GM21717 (cell line): ENCODE measurements around the gene HSD17B2.
"Not testable (repeated sequence)": the region's sequence is repeated elsewhere in the genome, so short reads cannot be mapped to it uniquely, and the experiment has no call there.

Experiments
- ATAC-seq: cut with Tn5 transposase; IDR thresholded peaks from one replicate; pipeline ENCODE4 v1.9.1; 2021; ENCODE audit warnings: mild to moderate bottlenecking, moderate library complexity; ENCODE audit not compliant: unreplicated experiment

HSD17B2 gene

GRCh38 chr16:82118749-82119148 lies 83.7 kb downstream of the HSD17B2 start:
- no peak for ATAC-seq

GRCh38 chr16:82119405-82119804 lies 84.4 kb downstream of the HSD17B2 start:
- no peak for ATAC-seq

- no peak for ATAC-seq
These were observed 89.6 kb downstream of the HSD17B2 start for GRCh38 chr16:82124651-82125050.

DNA sequence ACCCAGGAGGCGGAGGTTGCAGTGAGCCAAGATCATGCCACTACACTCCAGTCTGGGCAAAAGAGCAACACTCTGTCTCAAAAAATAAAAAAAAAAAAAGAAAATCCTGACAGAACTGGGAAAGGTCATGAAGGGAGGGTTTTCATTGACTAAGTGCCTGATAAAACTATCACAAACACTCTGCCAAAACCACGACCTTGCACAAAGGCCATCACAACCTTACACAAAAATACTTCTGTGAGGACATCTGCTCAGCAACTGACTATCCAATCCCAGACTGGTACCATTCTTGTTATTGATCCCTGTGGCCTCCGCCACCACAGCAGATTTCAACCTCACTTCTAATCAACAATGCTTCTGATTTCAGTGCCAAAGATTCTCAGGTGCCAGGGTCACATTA lies 94.8 kb downstream of the HSD17B2 start:
- no peak for ATAC-seq

GRCh38 chr16:82133798-82134197 lies 98.7 kb downstream of the HSD17B2 start:
- no peak for ATAC-seq

DNA sequence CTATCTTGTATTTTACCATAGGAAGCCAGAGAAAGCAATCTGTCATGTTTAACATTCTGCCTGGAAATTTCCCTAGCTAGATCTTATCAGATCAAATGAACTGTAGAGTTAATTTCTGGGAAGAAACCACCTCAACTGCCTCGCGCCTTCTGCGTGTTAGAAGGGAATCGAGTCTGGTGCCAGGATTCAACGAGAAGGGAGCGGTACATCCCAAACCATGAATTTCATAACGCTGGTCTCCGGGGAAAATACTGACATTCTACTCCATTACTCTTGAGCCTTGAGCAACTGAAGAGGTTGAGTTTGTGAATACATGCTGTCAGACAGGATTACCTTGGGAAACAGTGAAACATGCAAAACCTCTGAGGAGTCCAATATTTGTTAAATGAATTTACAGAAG lies 99.8 kb downstream of the HSD17B2 start:
- ATAC-seq, result no peak

- ATAC-seq, result no peak
These were observed 100.8 kb downstream of the HSD17B2 start for GRCh38 chr16:82135844-82136243.

DNA sequence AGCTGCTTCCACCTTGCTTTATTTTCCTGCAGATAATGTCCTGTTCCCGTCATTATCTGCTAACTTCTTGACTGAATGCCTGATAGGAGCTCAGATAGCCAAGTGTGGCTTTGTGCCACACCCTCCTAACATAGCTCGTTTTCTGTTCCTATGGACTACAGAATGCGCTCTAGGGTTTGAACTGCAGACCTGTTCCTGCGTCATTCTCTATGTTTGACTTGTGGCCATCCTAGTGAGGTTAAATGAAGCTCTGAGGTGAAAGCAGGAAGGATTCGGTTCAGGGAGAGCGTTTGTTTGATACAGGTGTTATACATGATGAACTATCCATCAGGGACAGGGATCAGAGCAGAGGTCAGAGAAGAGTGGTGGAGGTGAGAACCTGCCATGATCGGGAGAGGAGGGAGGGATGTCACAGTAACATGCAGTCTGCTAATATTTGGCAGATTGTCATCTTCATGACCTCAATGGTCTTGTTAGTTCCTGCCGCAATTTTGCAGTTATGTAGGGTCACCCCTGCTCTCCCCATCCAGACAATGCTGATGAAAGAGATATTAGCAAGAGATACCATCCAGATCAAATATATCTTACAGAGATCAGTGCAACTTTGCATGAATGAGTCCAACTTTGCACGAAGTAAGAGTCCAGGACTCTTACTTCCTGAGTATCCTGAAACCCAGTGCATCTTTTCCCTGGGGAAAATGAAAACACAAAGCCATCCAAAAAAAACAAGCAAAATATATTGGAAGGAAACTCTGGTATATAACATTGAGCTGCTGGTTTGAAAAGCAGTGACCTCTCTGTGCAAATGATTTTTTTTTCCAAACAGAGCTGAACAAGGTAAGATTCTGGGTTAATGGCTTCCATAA lies 102.1 kb downstream of the HSD17B2 start:
- no peak for ATAC-seq

DNA sequence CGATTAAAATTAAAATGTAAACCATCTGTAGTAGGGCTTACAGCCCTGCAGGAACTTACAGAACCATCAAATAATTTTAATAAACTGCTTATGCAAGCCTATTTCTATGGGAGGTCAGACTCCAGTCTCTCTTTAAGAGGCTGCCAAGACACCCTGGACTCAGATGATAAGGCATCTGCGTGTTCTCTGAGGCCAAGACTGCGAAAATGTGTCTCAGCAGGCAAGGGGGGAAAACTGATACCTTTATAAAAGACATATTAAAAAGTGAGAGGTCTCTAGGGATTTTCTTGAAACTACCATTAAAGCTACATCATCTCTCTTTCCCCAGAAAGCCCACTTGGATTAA lies 102.7 kb downstream of the HSD17B2 start:
- no peak for ATAC-seq

GRCh38 chr16:82138478-82139285 lies 103.6 kb downstream of the HSD17B2 start:
- ATAC-seq, result no peak

DNA sequence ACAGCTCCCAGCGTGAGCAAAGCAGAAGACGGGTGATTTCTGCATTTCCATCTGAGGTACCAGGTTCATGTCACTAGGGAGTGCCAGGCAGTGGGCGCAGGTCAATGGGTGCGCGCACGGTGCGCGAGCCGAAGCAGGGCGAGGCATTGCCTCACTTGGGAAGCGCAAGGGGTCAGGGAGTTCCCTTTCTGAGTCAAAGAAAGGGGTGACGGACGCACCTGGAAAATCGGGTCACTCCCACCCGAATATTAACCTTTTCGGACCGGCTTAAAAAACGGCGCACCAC lies 104.2 kb downstream of the HSD17B2 start:
- not testable (repeated sequence) for ATAC-seq

- no peak for ATAC-seq
These were observed 111.5 kb downstream of the HSD17B2 start for GRCh38 chr16:82146556-82146955.

GRCh38 chr16:82146957-82147356 lies 111.9 kb downstream of the HSD17B2 start:
- no peak for ATAC-seq

GRCh38 chr16:82147546-82147945 lies 112.5 kb downstream of the HSD17B2 start:
- ATAC-seq, result no peak
